Activated CD8-positive, alpha-beta memory T cell treated with anti-CD3 and anti-CD28 coated beads, Interleukin-2, amount 50 U/mL, for 1 hour (primary cell): ENCODE data around the gene TWF2.
"Not testable (repeated sequence)": the region's sequence is repeated elsewhere in the genome, so short reads cannot be mapped to it uniquely, and the experiment has no call there.

Experiments used
- DNase-seq: peaks from one replicate; pipeline ENCODE4 v3.0.0-alpha.2; 2020; ENCODE audit errors: extremely low read depth

The TWF2 gene

DNA sequence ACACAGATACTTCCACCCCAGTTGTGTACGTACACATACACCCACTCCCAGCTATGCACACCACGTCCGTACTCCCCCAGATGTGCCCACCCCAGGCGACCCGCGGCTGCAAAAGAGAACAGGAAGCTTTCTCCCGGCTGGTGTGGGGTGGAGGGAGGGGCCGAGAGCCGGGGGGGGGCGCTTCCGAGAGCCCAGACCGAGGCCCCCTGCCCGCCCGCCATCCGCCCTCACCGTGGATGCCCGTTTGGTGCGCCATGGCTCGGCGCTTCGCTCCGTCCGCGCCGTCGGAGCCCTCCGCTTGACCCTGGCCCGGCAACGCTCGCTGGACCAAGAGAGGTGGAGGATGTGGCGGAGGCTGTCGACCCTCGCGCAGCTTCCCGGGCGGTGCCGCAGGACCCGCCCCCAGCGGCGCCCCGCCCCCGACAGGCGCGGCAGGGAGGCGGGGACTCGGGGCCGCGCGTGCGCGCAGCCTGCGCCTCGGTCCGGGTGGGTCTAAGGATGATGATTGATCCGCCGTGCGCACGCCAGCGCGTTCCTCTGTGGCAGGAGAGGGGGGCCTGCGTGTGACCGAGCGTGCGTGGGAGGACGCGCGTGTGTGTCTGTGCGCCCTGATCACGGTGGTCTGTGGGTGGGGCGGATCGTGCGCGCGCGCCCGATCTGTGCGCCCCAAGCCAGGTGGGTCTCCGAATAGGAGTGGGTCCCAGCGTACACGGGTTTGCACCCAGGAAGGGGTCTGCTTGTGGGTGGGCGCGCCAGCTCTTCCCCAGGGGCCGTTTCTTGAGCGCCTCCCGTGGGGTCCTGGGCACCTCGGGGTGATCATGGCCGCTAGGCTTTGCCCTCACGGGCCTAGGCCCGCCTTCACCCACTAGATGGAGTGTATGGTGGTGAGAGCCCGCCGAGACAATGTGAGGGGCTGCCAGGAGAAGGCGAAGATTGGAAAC, at the start of gene TWF2:
TWF2 (minus strand) TSS at position 398 of the 941 bp plus-strand sequence; CDS start at position 256, 142 bp downstream.
- DNase-seq = peak; percentile 68

- no peak for DNase-seq
Measured at GRCh38 chr3:52288674-52289073, 49.7 kb upstream of the TWF2 start.

DNA sequence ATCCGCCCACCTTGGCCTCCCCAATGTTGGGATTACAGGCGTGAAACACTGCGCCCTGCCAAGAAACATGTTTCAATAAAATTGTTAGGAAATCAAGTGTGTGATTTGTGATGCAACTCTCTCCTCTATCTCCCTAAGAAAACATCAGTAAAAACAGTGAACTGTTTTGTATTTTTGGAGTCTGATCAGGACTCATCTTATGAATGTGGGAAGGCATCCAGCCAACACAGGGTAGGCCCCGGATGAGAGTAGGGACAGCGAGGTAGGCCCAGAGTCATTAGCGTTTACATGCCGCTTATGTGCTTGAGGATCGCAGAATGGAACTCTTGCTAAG, 47.8 kb upstream of the TWF2 start:
- no peak for DNase-seq

- not testable (repeated sequence) for DNase-seq
Measured at GRCh38 chr3:52284051-52284450, 45.1 kb upstream of the TWF2 start.

- no peak for DNase-seq
Measured at GRCh38 chr3:52283306-52283705, 44.3 kb upstream of the TWF2 start.

DNA sequence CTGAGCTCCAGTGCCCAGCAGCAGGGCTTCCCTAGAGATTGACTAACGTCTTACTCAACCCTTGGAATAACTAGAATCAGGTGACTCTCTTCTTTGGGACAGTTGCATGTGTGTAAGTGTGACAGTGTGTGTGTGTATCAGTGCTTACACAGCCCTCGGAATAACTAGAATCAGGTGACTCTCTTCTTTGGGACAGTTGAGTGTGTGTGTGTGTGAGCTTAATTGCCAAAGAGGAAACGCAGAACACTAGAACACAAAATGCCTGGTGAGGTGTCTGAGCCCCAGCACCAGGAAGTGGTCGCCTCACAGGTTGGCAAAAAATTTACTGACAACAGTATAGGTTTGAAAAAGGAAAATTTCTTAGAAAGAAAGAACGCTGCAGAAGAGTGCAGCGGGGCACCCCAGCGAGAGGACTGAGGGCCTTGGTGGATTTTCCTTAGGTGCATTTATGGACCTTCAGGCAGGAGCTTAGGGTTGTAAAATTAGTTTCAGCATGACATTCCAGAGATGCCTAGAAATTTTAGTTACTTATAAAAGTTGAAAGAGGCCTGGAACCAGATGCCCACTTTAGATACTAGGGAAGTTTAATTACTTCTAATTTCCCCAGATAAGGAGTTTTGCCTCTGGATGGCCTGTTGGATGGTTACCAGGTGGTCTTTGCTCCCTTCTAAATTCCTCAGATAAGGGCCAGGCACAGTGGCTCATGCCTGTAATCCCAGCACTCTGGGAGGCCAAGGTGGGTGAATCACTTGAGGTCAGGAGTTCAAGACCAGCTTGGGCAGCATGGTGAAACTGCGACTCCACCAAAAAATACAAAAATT, 43.2 kb upstream of the TWF2 start:
- no peak for DNase-seq

DNA sequence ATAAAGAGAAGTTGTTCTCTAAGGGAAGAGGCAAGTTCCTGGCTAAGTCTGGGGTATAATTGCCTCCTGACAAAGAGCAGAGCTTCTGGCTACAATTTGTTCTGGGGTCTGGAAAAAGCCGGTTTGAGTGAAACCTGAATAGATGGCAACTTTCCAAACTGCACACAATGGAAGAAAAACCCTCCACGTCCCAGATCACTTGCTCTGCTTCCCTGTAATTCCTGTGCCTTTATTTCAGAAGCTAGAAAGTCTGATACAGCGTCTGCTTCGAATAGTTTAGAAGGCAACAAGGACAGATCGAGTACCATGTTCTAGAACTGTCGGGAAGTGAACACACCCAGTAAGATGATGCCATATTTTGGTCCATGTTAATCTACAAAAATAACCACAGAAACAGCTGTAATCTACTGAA, 41.1 kb upstream of the TWF2 start:
- no peak for DNase-seq

- no peak for DNase-seq
Measured at GRCh38 chr3:52279596-52279995, 40.6 kb upstream of the TWF2 start.

DNA sequence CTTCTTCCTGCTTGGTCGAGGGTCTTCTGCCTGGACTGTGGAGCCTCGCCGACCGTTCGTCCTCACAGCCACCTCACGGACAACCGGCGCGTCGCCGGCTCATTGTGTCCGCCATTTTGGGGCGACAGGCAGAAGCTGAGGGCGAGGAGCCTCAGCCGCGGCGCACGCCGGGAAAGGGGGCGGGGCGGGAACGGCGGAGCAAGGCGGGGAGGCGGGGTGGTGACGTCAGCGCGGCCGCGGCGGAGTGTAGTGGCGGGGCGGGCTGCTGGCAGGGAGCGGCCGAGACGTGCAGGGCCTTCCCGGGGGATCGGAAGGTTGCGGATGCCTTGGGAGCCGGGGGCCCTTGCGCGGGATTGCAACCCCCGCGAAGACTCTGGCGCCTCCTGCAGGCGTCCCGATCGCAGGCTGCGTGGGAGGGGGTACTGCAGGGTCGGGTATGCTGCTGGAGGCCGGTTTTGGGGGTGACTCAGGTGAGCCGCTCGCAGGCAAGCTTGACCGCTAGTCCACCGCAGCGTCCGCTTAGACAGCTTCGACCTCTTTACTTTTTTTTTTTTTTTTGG, 39.6 kb upstream of the TWF2 start, which contains the start of gene WDR82:
WDR82 (minus strand) TSS at position 140 of the 560 bp plus-strand sequence. CDS start 288 bp downstream, outside the sequence.
- DNase-seq = peak; percentile 88

- DNase-seq = no peak
Measured at GRCh38 chr3:52277972-52278509, 39.1 kb upstream of the TWF2 start.

DNA sequence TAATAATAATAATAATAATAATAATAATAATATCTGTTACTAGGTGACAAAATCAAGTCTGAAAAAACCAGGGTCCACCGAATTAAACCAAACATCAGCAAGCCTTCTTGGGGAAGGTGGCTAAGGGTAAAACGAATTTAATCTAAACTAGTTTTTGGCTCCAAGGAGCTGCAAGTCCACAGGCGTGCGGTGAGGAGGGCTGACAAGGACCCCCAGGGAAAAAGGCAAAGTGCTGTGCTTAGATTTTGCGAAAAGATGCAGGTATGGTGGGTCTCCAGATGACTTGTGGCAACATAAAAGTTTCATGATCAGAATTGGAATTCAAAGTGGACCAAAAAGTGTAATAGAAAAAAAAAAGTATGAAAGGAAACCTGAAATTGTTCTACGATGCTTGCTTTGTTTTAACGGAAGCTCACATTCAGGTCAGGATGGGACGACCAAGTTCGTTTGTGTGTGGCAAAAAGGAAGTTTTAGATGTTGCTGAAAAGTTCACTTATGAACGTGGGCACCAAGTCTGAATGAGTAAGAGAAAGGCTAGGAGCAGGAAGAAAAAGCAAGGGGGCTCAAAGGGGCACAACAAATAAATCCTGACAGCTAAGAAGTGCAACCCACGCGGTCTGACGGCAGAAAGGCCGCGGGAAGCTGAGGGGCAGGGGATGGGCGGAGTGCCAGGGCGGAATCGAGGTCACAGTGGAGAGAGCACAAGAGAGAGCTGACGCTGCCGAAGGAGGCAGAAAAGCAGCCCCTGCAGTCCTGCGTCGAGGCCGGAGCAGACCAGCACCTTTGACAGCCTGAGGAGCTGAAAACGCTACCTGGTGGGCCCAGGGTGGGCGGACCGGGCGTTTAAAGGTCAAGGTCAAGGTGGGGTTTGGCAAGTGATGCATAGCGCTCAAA, 38.4 kb upstream of the TWF2 start:
- DNase-seq = no peak

DNA sequence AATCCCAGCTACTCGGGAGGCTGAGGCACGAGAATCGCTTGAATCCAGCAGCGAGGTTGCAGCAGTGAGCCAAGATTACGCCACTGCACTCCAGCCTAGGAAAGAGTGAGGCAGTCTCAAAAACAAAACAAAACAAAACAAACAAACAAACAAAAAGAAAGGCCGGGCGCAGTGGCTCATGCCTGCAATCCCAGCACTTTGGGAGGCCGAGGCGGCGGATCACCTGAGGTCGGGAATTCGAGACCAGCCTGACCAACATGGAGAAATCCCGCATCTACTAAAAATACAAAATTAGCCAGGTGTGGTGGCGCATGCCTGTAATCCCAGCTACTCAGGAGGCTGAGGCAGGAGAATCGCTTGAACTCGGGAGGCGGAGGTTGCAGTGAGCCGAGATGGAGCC, 35.8 kb upstream of the TWF2 start:
- DNase-seq = not testable (repeated sequence)

DNA sequence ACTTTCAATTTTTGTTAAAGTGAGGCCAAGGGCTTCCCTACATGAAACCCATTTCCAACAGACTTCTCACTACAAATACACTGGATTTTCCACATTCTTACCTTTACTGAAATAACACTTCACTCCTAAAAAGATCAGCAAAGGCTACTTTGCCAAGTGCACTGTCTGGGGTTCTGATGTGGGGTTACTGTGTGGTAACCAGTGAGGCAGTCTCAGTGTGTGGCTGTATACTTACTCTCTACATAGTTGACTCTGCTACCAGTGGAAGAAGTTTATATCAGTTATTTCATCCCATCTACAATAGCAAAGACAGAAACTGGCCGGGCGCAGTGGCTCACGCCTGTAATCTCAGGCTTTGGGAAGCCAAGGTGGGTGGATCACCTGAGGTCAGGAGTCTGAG, 33.9 kb upstream of the TWF2 start:
- DNase-seq = no peak

DNA sequence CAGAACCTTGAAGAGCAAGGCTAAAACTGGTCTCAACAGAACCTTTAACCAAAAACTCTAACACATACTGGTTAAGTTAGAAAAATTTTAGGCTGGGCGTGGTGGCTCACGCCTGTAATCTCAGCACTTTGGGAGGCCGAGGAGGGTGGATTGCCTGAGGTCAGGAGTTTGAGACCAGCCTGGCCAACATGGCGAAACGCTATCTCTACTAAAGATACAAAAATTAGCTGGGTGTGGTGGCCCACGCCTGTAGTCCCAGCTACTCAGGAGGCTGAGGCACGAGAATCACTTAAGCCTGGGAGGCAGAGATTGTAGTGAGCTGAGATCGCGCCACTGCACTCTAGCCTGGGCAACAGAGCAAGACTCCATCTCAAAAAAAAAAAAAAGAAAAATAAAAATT, 33.2 kb upstream of the TWF2 start:
- not testable (repeated sequence) for DNase-seq

DNA sequence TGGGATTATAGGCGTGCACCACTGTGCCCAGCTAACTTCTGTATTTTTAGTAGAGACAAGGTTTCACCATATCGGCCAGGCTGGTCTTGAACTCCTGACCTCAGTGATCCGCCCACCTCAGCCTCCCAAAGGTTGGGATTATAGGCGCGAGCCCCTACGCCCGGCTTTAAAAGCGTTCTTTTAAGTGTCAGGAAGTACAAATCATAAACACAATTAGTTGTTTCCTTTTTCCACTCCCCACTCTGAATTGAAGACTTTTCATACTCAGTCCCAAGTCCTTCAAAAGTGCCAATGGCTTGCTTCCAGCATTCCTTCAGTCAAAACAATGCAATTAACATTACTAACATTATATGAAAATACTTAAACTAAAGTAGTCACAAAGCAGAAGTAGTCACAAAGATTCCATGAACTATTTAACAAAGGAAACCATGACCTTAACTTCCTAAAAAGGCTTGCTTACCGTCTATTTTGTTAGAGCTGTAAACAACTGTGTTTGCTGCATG, 31.3 kb upstream of the TWF2 start:
- no peak for DNase-seq

- no peak for DNase-seq
Measured at GRCh38 chr3:52269776-52270175, 30.8 kb upstream of the TWF2 start.

- no peak for DNase-seq
Measured at GRCh38 chr3:52268036-52268435, 29.1 kb upstream of the TWF2 start.

GRCh38 chr3:52265387-52265786, 26.4 kb upstream of the TWF2 start:
- DNase-seq = no peak

DNA sequence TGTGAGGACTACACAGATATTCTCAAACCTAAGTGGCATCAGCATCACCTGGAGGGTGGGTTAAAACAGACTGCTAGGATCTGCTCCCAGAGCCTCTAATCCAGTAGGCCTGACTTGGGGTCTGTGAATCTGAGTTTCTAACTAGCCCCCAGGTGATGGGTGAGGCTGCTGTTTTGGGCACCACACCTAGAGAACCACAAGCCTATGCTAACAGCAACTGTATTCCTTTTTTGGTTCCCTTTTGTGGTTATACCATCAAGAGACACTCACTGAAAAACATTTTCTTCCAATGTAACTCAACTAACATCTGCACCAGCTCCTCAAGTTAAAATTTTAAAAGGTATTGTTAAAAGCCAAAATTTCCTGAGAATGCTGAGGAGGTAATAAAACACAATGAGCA, 23.5 kb upstream of the TWF2 start:
- no peak for DNase-seq

DNA sequence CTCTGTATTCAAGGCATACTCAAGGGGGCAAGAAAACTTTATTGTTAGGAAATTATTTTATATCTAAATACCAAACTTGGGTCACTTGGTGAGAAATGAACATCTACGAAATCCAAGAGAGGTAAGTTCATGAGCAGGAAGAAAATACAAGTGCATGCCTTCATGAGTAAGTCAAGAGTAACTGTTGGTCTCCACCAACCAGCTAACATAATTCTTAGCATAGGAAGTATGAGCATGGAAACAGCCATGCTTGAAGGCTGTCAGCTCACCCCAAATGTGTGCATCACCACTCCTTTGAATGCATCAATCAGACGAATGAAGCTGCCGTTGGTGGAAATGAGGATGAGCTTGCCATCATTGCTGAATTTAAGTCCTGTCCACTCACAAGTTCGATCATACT, 20.5 kb upstream of the TWF2 start:
- no peak for DNase-seq

DNA sequence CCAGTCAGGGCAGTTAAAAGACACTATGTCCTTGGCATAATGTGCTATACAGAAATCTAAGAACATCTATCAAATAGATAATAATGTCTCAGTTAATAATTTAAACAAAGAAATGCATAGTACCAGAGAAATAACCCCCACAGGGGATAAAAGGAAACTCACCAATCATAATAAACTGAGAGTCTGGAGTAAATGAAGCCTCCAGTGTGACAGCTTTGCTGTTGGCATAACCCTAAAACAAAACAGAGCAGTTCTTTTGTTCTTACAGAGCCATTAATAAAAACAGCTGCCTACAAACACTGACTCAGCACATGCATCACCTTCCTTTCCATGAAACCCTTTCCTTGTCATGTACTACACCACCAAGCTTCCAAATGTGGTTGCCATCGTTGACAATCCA, 20.1 kb upstream of the TWF2 start:
- no peak for DNase-seq
